SK-N-SH treated with all-trans-retinoic acid at 6 μM for 48 hours (cell line): ENCODE data around the gene ZNF391.
"Not testable (repeated sequence)": the region's sequence is repeated elsewhere in the genome, so short reads cannot be mapped to it uniquely, and the experiment has no call there.

Source experiments
- CSDC2 ChIP-seq: fragments of 250-450 bp; sonication (Bioruptor Pico); IDR thresholded peaks from 2 replicates; pipeline ENCODE4 v1.5.0; 2020; ENCODE audit warnings: mild to moderate bottlenecking, moderate library complexity
- GLIS3 ChIP-seq: fragments of 250-450 bp; sonication (Bioruptor Pico); IDR thresholded peaks from 2 replicates; pipeline ENCODE4 v1.5.0; 2020; ENCODE audit warnings: mild to moderate bottlenecking, moderate library complexity
- PPARA ChIP-seq: fragments of 250-450 bp; sonication (Bioruptor Pico); IDR thresholded peaks from 2 replicates; pipeline ENCODE4 v1.5.0; 2020; ENCODE audit warnings: mild to moderate bottlenecking, borderline replicate concordance
- ZFP3 ChIP-seq: fragments of 250-450 bp; sonication (Bioruptor Pico); IDR thresholded peaks from 2 replicates; pipeline ENCODE4 v1.5.0; 2020; ENCODE audit warnings: mild to moderate bottlenecking, moderate library complexity
- ZNF565 ChIP-seq: fragments of 450-650 bp; formaldehyde crosslinking; conservative IDR thresholded peaks from 2 replicates; pipeline ENCODE4 v1.5.0; 2020; ENCODE audit warnings: low read depth, mild to moderate bottlenecking, moderate library complexity

GRCh38 chr6:27378406-27378805 lies 10.2 kb upstream of the ZNF391 start:
- not testable (repeated sequence) for TF ChIP-seq CSDC2 (CRISPR knock-in tag); PPARA (CRISPR knock-in tag); GLIS3; ZNF565 (CRISPR knock-in tag); ZFP3 (CRISPR knock-in tag)
